ENCODE data around the gene AHNAK.
"Not testable (repeated sequence)": the region's sequence is repeated elsewhere in the genome, so short reads cannot be mapped to it uniquely, and the experiment has no call there.

AHNAK gene

DNA sequence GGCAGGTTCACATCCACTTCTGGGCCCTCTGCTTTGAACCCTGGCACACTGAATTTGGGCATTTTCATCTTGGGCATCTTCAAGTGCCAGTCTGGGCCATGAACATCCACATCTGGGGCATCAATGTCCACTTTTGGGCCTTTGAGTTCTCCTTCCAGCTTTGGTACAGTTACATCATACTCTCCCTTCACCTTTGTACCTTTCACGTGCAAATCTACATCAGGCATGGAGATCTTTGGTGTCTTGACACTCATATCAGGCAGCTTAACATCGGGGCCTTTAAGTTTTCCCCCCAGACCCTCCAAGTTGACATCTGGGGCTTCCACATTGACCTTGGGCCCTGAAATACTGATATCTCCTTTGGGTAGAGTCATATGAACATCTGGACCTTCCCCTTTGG, 14.5 kb downstream of the AHNAK start:
- DNase-seq, result no peak

DNA sequence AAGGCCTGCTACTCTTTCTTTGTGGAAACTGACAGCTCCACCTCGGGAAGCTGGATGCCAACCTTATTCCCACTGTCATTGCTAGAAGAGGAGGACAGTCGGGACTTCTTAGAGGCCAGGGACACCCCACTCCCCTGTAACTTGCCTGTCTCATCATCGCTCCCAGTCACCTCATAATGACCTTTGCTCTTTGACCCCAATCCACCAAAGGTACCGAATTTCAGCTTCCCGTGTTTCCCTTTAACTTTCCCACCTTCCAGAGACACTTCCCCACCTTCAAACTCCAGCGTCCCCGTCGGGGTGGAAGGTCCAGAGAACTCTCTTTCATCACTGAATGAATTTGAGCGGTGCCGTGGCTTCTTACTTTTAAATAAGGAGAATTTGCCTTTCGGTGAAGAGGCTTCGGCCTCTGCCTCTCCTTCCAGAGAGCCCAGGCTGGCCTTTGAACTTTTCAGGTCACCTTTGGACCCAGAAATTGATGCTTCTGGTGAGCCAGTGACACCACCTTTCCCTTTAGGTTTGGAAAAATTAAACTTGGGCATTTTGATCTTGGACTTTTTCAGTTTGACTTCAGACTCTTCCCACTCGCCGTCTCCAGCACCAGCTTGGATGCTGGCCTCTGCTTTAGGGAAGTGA, 29.8 kb downstream of the AHNAK start:
- DNase-seq, result no peak

DNA sequence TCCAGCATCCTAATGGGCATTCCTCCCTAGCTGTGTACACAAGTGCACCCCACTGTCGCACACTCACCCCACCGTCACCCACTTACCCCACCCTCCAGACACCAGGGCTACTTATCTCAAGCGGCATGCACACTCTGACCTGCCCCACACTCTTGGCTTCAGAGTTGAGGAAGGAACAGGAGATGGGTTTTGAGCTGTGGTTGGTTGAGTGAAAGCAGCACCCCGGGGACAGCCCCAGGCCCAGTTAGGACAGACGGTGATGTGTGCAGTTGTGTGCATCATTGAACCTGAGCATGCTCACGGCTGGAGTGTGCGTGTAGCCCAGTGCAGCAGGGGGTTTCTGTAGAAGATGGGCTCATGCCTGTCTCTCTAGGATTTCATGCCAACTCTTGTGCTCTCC, 32.5 kb downstream of the AHNAK start:
- DNase-seq, result no peak

DNA sequence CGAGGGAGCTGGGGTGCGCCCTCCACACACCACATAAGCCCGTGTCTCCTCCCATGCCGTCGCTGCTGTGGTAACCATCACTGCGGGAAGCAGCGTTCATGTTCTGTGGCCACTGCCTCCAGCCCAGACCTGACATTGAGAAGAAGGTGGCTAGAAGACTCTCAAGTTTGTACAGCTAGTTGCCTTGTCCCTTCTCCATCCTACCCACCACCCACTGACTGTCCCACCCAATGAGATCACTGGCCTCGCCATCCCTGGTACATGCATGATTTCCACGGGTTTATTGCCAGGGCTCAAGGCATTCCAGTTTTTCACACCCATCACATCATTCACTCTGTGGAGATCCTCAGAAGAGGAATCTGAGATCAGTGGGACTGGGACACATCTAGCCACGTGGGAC, 33.0 kb downstream of the AHNAK start:
- DNase-seq, result no peak

DNA sequence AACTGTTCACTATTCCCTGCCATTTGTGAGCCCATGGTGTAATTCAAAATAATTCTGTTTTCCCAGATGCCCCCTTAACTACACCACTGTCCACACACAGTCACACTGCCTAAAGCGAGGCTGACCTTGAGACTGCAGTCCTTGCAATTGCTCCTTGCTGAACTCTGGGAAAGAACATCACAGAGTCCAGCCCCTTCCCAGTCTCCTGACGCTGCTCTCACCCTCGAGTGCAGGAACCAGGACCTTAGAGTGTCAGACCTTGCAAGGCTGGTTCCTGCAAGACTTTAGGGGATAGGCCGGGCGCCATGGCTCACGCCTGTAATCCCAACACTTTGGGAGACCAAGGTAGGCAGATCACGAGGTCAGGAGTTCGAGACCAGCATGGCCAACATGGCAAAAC, 33.6 kb downstream of the AHNAK start:
- no peak for DNase-seq

DNA sequence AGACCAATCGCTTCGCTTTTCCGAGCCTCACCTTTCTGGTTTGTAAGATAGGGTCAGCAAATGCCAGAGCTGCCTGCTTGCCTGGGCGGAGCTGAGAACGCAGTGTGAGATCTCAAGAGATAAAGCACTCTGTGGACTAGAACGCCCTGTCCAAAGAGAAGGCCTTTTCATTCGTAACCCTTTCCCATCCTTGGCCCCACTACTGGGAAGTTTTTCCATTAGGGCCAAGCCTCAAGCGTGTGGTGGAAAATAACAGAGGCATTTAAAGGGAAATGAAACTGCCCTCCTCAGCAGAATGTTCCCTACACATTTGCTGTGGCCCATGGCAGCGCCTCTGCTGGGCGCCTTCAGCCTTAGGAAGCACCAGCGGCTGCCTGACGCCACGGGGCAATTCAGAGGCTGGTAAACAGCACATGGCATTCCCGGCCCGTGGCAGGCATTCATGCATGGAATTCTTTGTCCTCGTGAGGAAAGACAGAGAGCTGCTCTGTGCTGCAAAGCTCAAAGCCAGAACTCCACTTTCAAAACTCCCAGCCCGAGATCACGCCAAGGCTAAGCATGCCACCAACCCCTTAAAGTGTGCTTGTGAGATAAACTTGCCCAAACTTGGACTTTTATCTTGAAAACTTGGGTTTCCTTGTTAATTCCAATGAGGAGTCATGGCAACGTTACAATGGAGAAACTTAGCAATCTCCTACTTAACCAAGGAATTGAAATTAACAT, 38.1 kb downstream of the AHNAK start:
- no peak for DNase-seq

DNA sequence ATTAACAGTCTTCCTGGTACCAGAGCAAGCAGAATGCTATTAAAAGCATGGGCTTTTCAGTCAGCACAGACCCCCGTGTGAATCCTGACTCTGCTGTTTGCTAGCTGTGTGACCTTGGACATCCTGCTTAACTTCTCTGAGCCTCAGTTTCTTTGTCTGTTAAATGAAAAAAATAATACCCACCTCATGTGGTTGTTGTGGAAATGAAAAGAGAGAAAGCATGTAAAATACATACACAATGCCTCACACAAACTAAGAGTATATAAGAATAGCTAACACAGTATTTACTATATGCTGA, 39.5 kb downstream of the AHNAK start:
- no peak for DNase-seq

DNA sequence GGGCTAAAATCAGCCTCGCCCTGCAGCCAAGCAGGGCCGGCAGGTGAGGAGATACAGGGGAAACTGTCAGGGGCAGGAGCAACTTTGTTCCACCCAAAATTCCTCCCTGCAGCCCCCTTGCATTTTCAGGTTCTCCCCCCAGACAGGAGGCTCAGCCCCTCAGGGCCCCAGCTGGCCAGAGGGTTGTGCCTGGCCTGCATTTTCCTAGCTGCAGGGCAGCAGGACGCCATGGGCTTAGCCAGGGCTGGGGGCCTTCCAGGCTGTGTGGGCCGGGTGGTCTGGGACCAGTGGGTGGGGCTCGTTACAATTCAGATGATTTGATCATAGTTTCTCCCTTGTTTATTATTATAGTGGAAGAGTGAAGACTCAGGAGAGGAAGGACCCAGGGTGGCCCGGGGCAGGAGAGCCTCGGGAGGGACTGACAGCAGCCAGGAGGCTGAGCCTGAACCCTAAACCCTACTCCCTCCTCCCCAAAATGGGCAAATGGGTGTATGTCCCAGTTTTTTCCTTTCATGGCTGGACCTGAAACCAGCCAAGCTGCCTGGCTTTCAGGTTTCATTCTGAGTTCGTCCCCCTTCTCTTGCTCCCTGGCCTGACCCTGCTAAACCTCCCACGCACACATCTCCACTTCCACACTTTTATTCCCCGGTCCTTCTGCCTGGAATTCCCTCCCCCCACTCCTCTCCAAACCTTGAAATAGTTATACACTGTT, 40.0 kb downstream of the AHNAK start:
- no peak for DNase-seq

DNA sequence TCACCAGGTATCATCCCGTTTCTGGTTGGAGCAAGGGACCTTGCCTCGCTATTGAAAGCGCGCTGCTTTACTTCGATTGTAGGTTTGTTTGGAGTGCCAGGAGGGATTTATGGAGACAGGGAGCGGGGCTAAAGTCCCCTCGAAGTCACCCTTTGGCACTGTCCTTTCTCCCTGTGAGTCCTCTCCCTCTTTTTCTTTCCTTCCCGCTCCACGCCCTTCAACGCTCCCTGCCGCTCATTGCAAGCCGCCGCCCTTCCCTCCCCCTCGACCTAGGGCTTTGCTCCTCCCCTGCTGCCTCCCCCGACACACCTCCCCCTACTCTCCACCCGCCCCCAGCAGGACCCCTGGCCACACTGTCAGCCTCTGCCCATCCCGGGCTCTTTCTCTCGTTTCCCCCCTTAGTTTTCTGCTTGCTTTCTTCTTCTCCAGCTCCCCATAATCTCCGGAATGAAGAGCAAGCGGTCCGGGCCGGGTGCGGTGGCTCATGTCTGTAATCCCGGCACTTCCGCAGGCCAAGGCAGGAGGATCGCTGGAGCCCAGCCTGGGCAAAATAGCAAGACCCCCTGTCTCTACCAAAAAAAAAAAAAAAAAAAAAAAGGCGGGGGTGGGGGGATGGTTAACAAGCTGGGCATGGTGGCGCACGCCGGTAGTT, 41.0 kb downstream of the AHNAK start:
- DNase-seq, result no peak

DNA sequence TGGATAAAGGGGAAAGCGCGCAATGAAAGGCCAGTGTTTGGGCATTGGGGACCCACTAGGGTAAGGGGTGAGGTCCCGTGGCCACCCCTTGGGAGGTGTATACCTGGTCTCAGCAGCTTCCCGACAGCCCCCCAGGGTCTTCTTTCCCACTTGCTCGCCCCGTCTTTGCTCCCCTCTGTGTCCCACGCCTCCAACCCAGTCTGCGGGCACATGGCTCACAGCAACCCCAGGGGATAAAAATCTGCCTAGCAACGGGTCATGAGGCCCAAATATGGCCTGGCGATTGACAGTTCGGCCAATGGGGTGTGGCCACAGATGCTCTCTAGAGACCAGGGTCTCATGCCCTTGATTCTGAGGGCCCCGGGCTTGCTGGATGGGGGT, 41.6 kb downstream of the AHNAK start:
- no peak for DNase-seq

DNA sequence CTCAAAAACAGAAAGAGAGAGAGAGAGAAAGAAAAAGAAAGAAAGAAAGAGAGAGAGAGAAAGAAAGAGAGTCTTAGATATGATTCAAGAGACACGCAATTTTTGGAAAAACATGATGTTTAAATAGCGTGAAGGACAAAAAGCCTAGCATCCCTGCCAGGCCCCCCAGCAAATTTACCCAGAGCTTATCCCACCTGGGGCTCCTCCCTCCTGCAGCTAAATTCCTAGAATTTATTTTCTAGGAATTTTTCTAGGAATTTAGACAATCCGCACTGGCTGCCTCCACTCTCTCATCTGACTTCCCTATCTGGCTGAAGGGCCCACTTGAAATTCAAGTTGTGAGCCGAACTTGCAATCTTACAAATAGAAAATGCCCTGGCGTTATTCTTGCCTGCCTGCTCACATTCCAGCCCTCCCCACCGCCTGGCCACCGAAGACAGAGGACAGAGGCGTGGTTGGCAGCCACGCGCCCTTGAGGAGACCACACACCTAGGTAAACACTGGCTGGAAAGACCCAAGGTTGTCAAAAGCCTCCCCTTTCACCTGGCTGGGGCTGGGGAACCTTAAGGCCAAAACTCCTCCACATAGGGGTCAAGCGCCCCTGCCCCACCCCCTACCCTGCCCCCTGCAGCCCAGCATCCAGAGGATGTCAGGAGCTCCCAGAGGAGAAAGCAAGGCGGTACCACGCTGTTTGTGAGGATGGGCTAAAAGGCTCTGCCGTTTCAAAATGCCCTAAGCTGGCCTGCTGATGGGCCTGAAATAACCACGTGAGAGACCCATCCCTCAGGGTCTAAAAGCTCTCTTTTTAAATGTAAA, 42.2 kb downstream of the AHNAK start:
- no peak for DNase-seq

DNA sequence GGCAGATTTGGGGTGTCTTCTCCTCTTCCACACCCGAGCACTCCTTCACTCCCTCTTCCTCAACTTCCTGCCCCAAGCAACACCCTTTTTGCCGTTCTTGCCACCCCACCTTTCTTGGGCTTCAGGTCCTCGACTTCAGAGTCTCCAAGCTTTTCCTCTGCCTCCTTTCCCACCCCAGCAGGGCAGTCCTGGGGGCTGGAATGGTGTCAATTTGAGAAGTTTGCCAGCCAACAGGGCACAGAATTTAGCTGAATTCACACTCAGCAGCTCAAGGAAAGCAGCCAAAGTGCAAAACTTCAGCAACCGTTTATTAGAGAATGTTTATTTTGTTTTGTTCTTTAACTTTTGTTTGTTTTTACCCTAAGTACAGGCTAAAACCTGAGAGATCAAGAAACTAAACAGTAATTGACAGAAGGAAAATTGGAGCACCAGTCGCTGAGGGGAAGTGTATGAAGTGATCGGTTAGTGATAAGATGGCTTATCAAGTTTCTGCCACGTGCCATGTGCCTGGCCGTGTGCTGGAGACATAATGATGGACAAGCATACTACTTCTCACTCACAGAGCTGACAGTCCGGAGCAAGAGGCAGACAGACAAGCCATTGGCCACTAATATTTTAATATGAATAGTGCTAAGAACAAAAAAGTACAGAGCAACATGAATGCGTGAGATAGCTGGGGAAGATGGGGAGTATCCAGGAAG, 44.4 kb downstream of the AHNAK start:
- DNase-seq, result no peak

DNA sequence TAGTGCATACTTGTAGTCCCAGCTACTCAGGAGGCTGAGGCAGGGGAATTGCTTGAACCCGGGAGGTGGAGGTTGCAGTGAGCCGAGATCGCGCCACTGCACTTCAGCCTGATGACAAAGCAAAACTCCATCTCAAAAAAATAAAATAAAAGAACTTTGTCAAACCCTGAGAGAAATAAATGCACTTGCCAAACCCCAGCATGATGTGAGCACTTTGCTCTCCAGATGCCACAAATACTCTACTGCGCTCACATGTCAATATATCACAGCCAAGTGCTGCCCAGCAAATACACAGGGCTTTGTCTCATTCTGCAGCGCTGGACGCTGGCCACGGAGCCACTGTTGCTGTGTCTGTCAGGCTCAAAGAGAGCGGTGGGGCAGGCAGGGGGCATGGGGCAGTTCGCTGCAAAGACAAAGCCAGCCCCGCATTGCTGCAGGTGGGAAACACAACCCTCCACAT, 45.1 kb downstream of the AHNAK start:
- DNase-seq, result no peak

DNA sequence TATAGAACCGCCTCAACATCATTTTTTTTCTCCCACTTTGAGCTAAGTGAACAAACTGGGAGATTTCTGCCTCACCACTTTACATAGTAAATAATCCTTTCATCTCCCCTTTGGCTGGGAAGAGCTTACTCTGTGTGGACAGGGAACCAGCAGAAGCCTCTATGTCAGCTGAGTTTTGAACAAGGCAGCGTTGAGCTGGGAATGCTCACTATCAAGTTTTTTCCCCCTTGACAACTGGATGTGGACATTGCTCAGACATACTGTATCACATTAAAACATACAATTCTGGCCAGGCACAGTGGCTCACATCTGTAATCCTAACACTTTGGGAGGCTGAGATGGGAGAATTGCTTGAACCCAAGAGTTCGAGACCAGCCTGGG, 46.0 kb downstream of the AHNAK start:
- no peak for DNase-seq

DNA sequence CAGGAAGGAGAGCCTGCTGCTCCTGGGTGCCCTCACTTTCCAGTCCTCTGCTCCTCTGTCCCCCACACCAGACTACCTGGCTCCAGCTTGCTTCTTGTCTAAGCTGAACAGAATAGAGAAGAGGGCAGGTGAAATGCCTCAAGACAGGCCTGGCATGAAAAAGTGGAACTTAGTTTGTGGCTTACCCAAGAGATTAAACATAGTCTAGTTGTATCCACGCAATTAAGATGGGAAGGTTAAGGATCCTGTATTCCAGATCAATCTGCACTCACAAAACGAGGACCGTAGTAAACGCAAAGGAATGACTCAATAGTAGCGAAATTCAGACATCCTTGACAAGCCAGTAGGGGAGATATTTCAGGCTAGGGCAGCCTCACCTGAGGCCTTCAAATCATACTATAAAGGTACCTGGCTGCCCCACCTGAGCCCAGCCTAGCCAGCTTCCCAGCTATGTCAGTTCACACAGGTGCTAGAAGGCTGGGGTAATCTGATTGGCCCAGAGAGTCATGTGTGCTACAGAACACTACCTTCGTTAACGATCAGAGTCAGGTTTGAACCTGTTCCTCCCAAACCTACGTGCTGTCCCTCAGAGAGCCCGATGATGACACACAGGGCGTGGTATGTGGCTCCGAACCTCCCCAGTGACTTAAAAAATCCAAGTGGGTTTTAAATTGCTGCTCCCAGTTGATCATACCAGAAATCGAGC, 46.5 kb downstream of the AHNAK start:
- DNase-seq, result no peak

DNA sequence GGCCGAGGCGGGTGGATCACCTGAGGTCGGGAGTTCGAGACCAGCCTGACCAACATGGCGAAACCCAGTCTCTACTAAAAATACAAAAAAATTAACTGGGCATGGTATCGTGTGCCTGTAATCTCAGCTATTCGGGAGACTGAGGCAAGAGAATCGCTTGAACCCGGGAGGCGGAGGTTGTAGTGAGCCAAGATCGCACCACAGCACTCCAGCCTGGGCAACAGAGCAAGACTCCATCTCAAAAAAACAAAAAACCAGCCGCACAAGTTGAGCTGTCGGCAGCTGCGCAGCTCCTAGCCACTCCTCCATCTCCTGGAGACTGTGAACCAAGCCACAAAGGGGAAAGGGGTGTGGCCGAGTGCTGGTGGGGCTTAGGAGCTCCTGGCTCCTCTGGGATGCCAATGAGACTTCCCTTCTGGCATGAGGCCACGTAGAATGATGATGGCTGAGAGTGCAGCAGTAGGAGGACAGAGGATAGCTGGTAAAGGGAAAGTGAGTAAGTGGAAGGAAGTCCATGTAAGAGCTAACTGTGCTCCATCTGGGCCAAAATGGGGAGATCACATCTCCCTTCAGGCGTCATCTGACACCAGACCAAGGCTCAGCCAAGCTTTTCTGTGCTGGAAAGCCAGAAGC, 47.2 kb downstream of the AHNAK start:
- not testable (repeated sequence) for DNase-seq

DNA sequence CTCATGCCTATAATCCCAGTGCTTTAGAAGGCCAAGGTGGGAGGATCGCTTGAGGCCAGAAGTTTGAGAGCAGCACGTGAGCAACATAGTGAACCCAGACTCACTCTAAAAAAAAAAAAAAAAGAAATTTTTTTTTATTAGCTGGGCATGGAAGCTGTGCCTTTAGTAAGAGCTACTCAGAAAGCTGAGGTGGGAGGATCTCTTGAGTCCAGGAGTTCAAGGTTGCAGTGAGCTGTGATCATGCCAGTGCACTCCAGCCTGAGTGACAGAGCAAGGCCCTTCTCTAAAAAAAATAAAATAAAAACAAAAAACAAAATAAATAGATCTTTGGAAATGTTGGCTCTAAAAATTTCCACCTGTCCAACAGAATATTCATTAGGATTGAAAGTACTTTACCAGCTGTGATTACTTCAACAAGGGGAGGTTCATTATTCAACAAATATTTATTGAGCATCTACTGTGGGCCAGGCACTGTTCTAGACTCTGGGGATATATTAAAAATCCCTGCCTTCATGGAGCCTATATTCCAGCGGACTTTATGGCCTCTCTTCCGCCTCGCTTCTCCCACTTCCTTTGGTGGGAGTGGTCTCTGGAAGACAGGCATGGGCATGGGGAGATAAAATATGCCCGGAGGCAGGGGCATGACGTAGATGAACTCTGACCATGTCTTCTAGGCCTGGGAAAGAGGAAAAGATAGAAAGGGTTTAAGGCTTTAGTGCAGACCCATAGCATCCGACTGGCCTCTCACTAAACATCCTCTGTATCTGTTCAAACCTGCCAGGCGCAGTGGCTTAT, 47.9 kb downstream of the AHNAK start:
- no peak for DNase-seq

DNA sequence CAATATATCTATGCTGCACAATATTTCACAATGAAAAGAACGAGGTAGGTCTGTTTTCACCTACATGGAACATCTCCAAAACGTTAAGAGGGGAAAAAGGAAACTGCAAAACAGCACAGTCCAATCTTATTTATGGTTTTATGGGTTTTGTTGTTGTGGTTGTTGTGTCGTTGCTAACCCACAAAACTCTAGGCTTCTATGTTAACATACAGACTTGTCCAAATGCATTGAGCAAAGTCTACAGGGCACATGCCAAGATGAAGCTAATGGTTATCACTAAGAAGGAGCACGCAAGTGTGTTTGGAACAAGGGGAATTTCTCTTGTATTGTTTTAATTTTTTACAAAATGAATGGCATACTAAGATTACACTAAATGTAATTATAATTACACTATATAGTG, 48.6 kb downstream of the AHNAK start:
- no peak for DNase-seq

DNA sequence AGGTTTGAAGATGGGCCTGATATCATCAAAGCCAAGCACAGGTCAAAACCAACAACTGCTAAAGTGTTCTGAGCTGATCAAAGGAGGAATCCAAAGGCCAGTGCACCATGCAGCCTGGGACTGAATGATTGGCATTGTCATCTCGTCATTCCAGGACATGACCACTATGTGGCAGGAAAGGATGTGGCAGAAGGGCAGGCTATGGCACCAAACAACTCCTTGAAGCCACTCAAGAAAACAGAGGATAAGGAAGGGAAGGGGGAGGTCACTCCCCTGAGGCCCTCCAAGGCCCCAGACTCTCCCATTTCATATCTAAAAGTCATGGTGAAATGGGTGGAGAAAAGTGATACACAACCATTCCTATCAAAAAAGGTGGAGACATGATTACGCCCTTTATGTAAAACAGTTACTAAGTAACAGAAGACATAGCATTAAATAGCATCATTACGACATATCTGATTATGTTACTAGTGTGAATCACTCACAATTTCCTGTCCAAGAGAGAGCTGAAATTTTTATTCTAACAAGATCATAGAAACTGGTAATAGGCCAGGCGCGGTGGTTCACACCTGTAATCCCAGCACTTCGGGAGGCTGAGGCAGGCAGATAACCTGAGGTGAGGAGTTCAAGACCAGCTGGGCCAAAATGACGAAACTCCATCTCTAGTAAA, 49.3 kb downstream of the AHNAK start:
- no peak for DNase-seq

DNA sequence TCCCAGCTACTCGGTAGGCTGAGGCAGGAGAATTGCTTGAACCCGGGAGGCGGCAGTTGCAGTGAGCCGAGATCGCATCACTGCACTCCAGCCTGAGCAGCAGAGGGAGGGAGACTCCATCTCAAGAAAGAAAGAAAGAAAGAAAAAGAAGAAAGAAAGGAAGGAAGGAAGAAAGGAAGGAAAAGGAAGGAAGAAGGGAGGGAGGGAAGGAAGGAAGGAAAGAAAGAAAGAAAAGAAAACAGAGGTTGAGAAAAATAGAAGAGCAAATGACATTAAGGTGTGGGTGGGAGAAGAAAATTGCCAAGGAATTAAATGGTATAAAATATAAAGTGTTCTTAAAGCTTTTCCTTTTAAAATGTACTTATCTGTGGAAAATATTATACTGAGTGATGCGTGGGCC, 49.9 kb downstream of the AHNAK start:
- no peak for DNase-seq

Data from activated effector memory CD4-positive, alpha-beta T cell treated with anti-CD3 and anti-CD28 coated beads, Interleukin-2, amount 50 U/mL, for 16 hours (primary cell).